Measurements from ENCODE around the gene BCAR3.

Gene BCAR3

GRCh38 chr1:93681101-93681988 is at the start of gene BCAR3:
Gene BCAR3 (minus strand): TSS chr1:93681837. CDS start chr1:93674930, 6,907 bp downstream.
- DNase-seq (ENCODE audit: low read depth): no peak

DNA sequence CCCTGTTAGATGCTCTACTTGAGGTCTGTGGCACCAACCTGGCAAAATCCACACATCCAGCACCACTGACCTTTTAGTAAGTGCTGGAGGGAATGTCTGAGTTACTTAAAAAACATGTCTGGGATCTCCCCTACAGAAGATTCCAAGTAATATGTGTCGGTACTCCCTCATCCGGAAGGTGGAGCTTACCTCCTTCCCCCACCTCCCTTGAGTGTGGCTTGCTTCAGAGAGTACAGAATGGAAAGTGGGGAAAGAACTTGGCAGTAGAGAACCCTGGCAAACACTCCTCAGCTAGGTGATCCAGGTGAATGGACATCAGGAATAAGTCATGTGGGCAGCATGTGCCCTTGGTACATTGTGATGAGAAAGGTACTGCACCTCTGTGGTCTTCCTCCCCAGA is 49.0 kb upstream of the BCAR3 start:
- DNase-seq (ENCODE audit: low read depth): no peak

- no peak for DNase-seq (ENCODE audit: low read depth)
Observed at GRCh38 chr1:93729906-93730305, 48.3 kb upstream of the BCAR3 start.

DNA sequence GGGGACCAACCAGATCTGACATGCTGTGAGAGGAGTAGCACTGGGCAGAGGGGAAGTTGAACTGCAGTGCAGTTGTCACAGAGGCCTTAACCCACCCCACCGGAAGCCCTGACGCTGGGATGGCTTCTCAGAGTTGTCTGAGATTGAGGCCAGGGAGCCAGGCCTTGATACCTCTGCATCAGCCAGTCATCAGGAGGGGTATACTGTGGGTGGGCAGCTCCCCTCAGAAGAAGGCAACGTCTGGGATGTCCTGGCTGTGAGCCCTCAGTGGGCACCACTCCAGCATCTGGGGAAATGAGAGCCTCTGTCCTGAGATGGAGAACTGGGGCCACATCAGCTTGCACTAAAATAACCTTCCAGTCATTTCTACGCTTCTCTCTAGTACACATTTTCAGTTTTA is 47.9 kb upstream of the BCAR3 start:
- no peak for DNase-seq (ENCODE audit: low read depth)

GRCh38 chr1:93728480-93729131 is 47.0 kb upstream of the BCAR3 start:
- DNase-seq (ENCODE audit: low read depth): no peak

- no peak for DNase-seq (ENCODE audit: low read depth)
Observed at GRCh38 chr1:93723733-93724270, 42.2 kb upstream of the BCAR3 start.

- no peak for DNase-seq (ENCODE audit: low read depth)
Observed at GRCh38 chr1:93723110-93723509, 41.5 kb upstream of the BCAR3 start.

- DNase-seq (ENCODE audit: low read depth): no peak
Observed at GRCh38 chr1:93722081-93723031, 40.7 kb upstream of the BCAR3 start.

DNA sequence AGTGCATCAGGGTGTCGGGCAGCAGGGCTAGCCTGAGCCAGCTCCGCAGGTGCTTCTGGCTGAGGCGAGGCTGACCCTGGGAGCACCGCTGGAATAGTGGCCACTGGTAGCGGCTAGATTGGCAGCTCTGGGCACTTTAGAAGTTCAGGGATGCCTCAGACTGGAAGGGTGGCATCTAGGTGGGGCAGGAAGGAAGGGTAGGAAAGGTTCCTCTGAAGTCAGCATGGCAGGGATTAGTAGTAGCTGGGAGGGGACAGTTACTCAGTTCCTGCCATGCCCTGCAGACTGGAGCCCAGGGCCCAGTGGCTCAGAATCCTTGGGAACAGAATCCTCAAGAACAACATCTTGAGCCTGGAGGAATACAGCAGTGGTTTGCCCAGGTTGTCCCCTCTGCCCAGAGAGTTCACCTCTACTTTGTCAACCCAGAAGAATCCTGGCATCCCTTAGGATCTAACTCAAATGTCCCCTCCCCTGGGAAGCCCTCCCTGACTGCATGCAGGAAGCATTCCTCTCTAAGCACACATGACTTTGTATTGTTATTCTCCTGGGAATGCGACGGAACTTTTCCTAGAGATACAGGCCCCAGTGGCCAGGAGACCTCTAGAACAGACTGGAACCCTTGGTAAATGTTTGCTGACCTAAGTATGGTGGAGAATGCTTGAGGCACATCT is 39.5 kb upstream of the BCAR3 start:
- DNase-seq (ENCODE audit: low read depth): no peak

DNA sequence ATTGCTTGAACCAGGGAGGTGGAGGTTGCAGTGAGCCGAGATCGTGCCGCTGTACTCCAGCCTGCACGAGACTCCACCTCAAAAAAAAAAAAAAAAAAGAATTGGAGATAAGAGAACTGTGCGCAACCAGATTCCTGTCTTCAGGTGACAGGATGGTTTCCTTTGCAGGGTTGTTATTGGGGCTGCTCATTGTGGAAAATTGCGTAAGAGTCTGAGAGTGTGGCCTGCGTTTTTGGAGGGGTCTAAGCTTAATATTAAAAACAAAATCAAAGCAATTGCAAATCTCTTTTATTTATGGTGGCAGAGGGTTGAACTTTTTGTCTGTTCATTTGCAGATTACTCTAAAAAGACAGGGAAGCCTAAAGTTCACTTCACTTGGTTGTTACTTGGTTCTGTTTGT is 36.0 kb upstream of the BCAR3 start:
- DNase-seq (ENCODE audit: low read depth): no peak

GRCh38 chr1:93716941-93717368 is 35.3 kb upstream of the BCAR3 start:
- no peak for DNase-seq (ENCODE audit: low read depth)

DNA sequence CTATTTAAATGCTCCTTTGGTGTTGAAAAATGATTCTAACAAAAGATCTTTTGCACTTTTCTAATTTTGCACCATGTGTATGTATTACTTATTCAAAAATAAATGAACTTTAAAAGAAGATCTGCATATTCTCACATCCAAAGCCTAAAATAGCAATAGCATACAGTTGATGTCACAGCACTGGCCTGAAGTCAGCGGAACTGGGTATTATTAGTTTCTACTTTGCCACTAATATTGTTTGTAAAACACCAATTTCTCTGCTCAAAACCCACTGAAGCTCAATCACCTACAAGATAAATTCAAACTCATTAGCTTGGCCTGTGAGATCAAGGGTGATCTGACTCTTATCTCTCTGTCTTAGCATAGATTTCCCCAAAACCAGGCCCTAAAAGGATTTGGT is 34.5 kb upstream of the BCAR3 start:
- no peak for DNase-seq (ENCODE audit: low read depth)

GRCh38 chr1:93715529-93716126 is 34.0 kb upstream of the BCAR3 start:
- DNase-seq (ENCODE audit: low read depth): no peak

DNA sequence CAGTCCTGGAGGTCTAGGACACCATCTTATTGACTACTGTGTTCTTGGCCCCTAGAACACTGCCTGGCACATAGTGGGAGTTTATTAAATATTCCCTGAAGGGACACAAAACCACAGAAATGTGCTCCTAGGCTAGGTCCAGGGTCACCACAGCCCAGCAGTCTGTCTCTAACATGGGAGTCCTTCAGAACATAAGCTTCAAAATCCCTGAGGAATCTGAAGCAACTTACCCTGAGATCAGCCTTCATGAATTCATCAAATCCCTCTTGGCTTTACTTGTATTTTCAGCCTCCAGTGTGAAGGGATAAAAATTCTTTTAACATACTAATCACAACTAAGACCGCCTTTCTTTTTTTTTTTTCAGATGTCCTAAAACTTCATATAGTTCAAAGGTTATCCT is 32.7 kb upstream of the BCAR3 start:
- DNase-seq (ENCODE audit: low read depth): no peak

GRCh38 chr1:93713341-93713740 is 31.7 kb upstream of the BCAR3 start:
- no peak for DNase-seq (ENCODE audit: low read depth)

GRCh38 chr1:93712741-93713140 is 31.1 kb upstream of the BCAR3 start:
- no peak for DNase-seq (ENCODE audit: low read depth)

DNA sequence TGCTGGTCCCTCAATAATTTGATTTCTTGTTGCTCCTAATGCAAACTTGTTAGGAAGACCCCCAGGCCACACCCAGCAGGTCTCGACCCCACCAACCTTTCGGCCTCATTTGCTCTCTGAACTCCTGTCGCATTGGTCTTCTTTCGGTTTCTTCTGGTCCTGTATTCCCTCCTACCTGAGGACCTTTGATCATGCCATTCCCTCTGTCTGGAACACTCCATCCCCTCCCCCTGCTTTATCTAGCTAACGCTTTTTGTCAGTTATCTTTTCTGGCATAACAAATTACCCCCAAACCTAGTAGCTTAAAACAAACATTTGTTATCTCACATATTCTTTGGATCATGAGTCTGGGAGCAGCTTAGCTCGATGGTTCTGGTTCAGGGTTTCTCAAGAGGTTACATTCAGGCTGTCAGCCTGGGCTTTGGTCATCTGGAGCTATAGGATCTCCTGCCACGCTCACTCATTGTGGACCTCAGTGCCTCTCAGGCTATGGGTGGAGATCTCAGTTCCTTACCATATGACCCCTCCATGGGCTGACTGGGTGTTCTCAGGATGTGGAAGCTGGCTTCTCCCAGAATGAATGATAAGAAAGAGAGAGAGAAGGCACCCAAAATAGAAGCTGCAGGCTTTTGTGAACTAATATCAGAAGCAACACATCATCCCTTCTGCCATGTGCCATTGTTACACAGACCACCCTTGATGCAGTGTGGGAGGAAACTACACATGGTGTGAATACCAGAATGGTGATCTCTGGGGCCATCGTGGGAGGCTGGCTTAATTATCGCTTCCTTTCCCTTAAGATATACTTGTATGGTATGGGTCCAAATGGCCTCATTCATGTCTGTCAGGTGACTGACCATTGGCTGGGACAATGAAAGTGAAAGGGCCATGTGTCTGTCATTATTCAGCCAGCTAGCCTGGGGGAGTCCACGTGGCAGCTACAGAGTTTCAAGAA is 29.1 kb upstream of the BCAR3 start:
- DNase-seq (ENCODE audit: low read depth): no peak

DNA sequence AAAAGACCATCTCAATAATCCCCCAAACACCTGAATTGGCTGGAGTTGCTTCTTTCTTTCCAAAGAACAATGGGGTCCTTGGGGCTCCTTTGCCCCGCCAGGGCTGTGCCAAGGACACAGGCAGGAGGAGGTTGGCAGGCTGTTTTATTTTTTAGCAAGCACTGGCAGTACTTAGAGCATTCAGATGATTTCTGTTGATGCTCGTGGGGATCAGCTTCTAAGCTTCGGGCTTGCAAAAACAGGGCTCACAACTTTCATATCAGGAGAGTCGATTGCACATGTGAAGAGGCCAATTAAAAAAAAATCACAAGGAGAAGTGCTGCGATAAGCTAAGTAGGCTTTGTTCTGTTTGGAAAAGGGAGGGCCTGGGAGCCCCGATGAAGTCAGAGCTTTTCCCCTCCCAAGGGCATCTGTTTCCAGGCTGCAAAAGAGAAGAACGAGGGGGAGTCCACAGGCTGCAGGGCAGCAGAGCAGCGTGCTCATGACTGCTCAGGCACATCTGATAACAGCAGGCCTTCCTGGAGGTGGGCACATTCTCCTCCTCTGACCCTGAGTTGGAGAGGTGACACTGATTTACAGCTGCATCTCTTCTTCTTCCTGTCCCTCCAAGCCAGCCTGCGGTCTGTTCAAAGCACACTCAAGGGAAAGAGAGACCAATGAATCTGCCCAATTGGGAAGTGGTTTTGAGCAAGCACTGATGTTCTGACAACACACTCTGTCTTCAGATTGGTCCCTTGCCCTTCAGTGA is 27.3 kb upstream of the BCAR3 start:
- no peak for DNase-seq (ENCODE audit: low read depth)

DNA sequence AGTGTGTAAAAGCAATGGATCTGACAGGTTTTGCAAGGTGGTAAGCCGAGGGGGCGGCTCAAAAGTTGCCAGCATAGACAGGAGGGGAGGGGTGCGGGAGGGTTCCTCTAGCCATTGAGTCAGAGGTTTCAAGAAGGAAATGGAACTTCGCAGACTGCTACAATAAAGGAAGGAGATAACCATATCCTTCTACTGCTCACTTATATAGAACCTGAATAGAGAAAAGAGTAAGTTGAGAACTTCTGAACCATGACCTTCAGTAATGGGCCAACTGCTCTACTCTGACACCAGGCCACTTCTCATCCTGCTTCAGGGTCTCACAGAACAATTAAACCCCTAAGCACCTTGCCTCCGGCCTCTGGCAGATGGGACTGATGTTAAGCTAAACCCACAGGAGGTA is 26.3 kb upstream of the BCAR3 start:
- no peak for DNase-seq (ENCODE audit: low read depth)

Data from HS-5 (cell line).